Endothelial cell of umbilical vein (primary cell): ENCODE measurements around the gene SORT1. TPM values are rescaled to one million over a fixed set of nuclear protein-coding genes. Genes with fewer than 3 reads are reported as not detected.

Source experiments
- BruUV-seq: library from RNA; stranded (reverse); fragments of 400-500 nt; replicated peaks from 2 replicates; lab custom pipeline; 2021; lab: Mats Ljungman, UMichigan
- CTCF ChIA-PET: fragments of 300-600, 350-600 bp; sonication (Branson Sonifier 250); formaldehyde crosslinking; loops from one replicate; lab custom pipeline; 2021; ENCODE audit warnings: antibody characterized with exemption, inconsistent platforms; lab: Charles Lee
- POLR2A ChIA-PET: fragments of 300-600, 350-600 bp; sonication (Branson Sonifier 250); formaldehyde crosslinking; loops from one replicate; lab custom pipeline; 2021; ENCODE audit warnings: antibody characterized with exemption, inconsistent platforms; lab: Charles Lee
- DNase-seq: peaks from one replicate; pipeline ENCODE4 v3.0.0-alpha.2; 2011; ENCODE audit warnings: low read depth, low spot score
- FAIRE-seq: peaks from 2 replicates; lab custom pipeline; 2011; peaks lifted over from hg19 to GRCh38; lab: Jason Lieb, UNC
- H2AFZ ChIP-seq: 2 replicates; pipeline ENCODE4 v1.6.0; 2012; ENCODE audit warnings: low read depth, low read length, control low read depth, inconsistent platforms
- H3K27ac ChIP-seq: 2 replicates; pipeline ENCODE4 v1.5.1; 2011; ENCODE audit warnings: low read depth, mild to moderate bottlenecking, control low read depth, low read length, moderate library complexity; ENCODE audit not compliant: insufficient read depth
- H3K27me3 ChIP-seq, 2 experiments: 2 replicates each; pipeline versions ENCODE4 v1.6.0 to v1.6.1; 2011; ENCODE audit warnings: low read length in 2 of 2, mixed read lengths in 1 of 2; ENCODE audit not compliant: control insufficient read depth in 2 of 2, insufficient read depth in 2 of 2
- H3K36me3 ChIP-seq, 2 experiments: 2 replicates in 1 of 2; 3 replicates in 1 of 2; pipeline ENCODE4 v1.5.1; 2011; ENCODE audit warnings: low read length in 2 of 2, mild to moderate bottlenecking in 1 of 2, moderate library complexity in 1 of 2; ENCODE audit not compliant: control insufficient read depth in 2 of 2, insufficient read depth in 2 of 2; ENCODE audit errors: extremely low read depth in 1 of 2
- H3K4me1 ChIP-seq: 3 replicates; pipeline ENCODE4 v1.5.1; 2011; ENCODE audit warnings: mild to moderate bottlenecking, low read length; ENCODE audit not compliant: control insufficient read depth, insufficient read depth; ENCODE audit errors: extremely low read depth
- H3K4me2 ChIP-seq: 2 replicates; pipeline ENCODE4 v1.6.1; 2011; ENCODE audit warnings: low read length, control low read depth, mixed read lengths; ENCODE audit not compliant: insufficient read depth
- H3K4me3 ChIP-seq, 3 experiments: fragments of 200-600 bp in 1 of 3; sonication (generic), shearing (Covaris generic) in 1 of 3; replicated peaks in 1 of 3; 2 replicates each; pipeline ENCODE4 v1.5.1; 2011 to 2016; ENCODE audit warnings: control low read depth in 3 of 3, low read length in 3 of 3, mild to moderate bottlenecking in 2 of 3, inconsistent platforms in 1 of 3, low read depth in 1 of 3, moderate library complexity in 1 of 3; ENCODE audit not compliant: insufficient read depth in 1 of 3
- H3K79me2 ChIP-seq: 2 replicates; pipeline ENCODE4 v1.6.0; 2012; ENCODE audit warnings: low read length, inconsistent platforms; ENCODE audit not compliant: control insufficient read depth, insufficient read depth
- H3K9ac ChIP-seq: replicated peaks from 2 replicates; pipeline ENCODE3; 2011; ENCODE audit warnings: low read length, control low read depth; ENCODE audit not compliant: insufficient read depth; ENCODE audit errors: extremely low read depth
- H3K9me1 ChIP-seq: replicated peaks from 3 replicates; pipeline ENCODE4 v1.6.0; 2011; ENCODE audit warnings: mild to moderate bottlenecking, low read length; ENCODE audit not compliant: control insufficient read depth, insufficient read depth; ENCODE audit errors: extremely low read depth
- H3K9me3 ChIP-seq: replicated peaks from 2 replicates; pipeline ENCODE4 v1.5.1; 2012; ENCODE audit warnings: low read length, inconsistent platforms; ENCODE audit not compliant: control insufficient read depth, insufficient read depth
- H4K20me1 ChIP-seq: replicated peaks from 2 replicates; pipeline ENCODE3; 2011; ENCODE audit warnings: mild to moderate bottlenecking, low read length; ENCODE audit not compliant: control insufficient read depth, insufficient read depth; ENCODE audit errors: extremely low read depth
- EZH2 ChIP-seq: IDR thresholded peaks from 2 replicates; pipeline ENCODE4 v1.6.1; 2012; ENCODE audit warnings: borderline replicate concordance, low read depth, mild to moderate bottlenecking, moderate library complexity, low read length, inconsistent platforms; ENCODE audit not compliant: severe bottlenecking
- FOS ChIP-seq: IDR thresholded peaks from 2 replicates; pipeline ENCODE4 v1.6.1; 2011; ENCODE audit warnings: mild to moderate bottlenecking, low read length, moderate library complexity, borderline replicate concordance; ENCODE audit not compliant: insufficient read depth
- GATA2 ChIP-seq: IDR thresholded peaks from 2 replicates; pipeline ENCODE4 v1.7.0; 2011; ENCODE audit warnings: low read depth, mild to moderate bottlenecking, moderate library complexity, mixed read lengths, low read length; ENCODE audit not compliant: insufficient read length, insufficient read depth
- JUN ChIP-seq: IDR thresholded peaks from 2 replicates; pipeline ENCODE4 v1.6.1; 2011; ENCODE audit warnings: borderline replicate concordance, low read depth; ENCODE audit not compliant: insufficient read length, insufficient read depth
- POLR2A ChIP-seq: IDR thresholded peaks from 2 replicates; pipeline ENCODE4 v1.6.1; 2012; ENCODE audit warnings: low read depth, mild to moderate bottlenecking, control low read depth, low read length
- POLR2AphosphoS5 ChIP-seq: IDR thresholded peaks from 2 replicates; pipeline ENCODE4 v1.6.1; 2012; ENCODE audit warnings: low read depth, mild to moderate bottlenecking, control low read depth, low read length, moderate library complexity; ENCODE audit not compliant: insufficient read depth
- dilution Hi-C: fragments of 300-500 bp; cut with MboI; formaldehyde crosslinking; loops from one replicate; pipeline ENCODE4 v1.15.0; 2019; ENCODE audit warnings: low sequenced_read_pairs; ENCODE audit not compliant: extremely low pct_ligation_motif_present
- intact Hi-C: fragments of 100-400 bp; cut with micrococcal nuclease; formaldehyde crosslinking; loops from one replicate; pipeline ENCODE4 v1.10.0; 2022
- polyA plus RNA-seq, 4 experiments: library from polyadenylated mRNA; depleted of rRNA in 3 of 4; stranded (reverse) in 3 of 4; unstranded in 1 of 4; fragments of >200 nt; gene quantifications; 2 replicates each; pipeline versions ENCODE4 v1.2.1 to v1.2.3, GENCODE V29; 2011 to 2012; ENCODE audit warnings: missing spikeins in 1 of 4
- total RNA-seq: library from RNA; stranded (reverse); gene quantifications from 2 replicates; pipeline ENCODE4 v1.2.3, GENCODE V29; 2021
- TF ChIP-seq, protein P1 (sequence below): IDR thresholded peaks from 2 replicates; pipeline ENCODE4 v1.6.1; 2011; ENCODE audit not compliant: insufficient read depth, insufficient read length

Gene SORT1
- total and polyA plus RNA-seq, 2 donors (not counting 3 experiments of a cell fraction or from before 2014, with no cell fraction given) = 6.8 to 17.8 TPM

- intact Hi-C loops = no loop called here
- Histone ChIP-seq H2AFZ (no peak overlapping the region), H3K27me3 (peaks cover 12 to 19% of the 10 kb centered on the region in 2 experiments), H3K4me3 (no peak overlapping the region), H3K9me1 (no peaks in the 10 kb centered on the region), H3K27ac (no peak overlapping the region), H3K9me3 (no peaks in the 10 kb centered on the region), H3K4me1 (no peaks in the 10 kb centered on the region), H3K79me2 (no peaks in the 10 kb centered on the region), H3K4me2 (no peak overlapping the region), H3K36me3 (no peaks in the 10 kb centered on the region), H4K20me1 (no peaks in the 10 kb centered on the region), H3K9ac (no peak overlapping the region)
- peak; percentile 67 for FAIRE-seq
- TF ChIP-seq JUN = peak; percentile 60
- TF ChIP-seq FOS = peak; percentile 79
- no peak for TF ChIP-seq GATA2
- ChIA-PET POLR2A (no interaction called here), CTCF (no interaction called here)
- BruUV-seq = no TSS peak
- peak; percentile 28 for DNase-seq
- dilution Hi-C loops = no loop called here
Observed at GRCh38 chr1:109438798-109439297, 41.1 kb upstream of the SORT1 start.

- CTCF ChIA-PET = no interaction called here
- H3K4me1 ChIP-seq = no peaks in the 10 kb centered on the region
- no peaks in the 10 kb centered on the region for H3K79me2 ChIP-seq
- H3K27me3 ChIP-seq = peaks cover 0 to 2% of the 10 kb centered on the region in 2 experiments
- no peak overlapping the region for H3K9ac ChIP-seq
- POLR2A ChIA-PET = no interaction called here
- DNase-seq = no peak
- H3K27ac ChIP-seq = no peak overlapping the region
- TF ChIP-seq POLR2AphosphoS5 = no peak
- TF ChIP-seq EZH2 = no peak
- TF ChIP-seq JUN = no peak
- no peak for TF ChIP-seq GATA2
- no peak for TF ChIP-seq POLR2A
- TF ChIP-seq, protein P1, sequence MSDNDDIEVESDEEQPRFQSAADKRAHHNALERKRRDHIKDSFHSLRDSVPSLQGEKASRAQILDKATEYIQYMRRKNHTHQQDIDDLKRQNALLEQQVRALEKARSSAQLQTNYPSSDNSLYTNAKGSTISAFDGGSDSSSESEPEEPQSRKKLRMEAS = no peak
- TF ChIP-seq FOS = no peak
- no peaks in the 10 kb centered on the region for H3K36me3 ChIP-seq
- H3K4me2 ChIP-seq = no peak overlapping the region
- no TSS peak for BruUV-seq
- dilution Hi-C loops (no loop called here), intact Hi-C loops (no loop called here)
- no peaks in the 10 kb centered on the region for H3K9me1 ChIP-seq
- H3K9me3 ChIP-seq = no peaks in the 10 kb centered on the region
- H3K4me3 ChIP-seq = no peak overlapping the region
- no peak for FAIRE-seq
- H4K20me1 ChIP-seq = no peaks in the 10 kb centered on the region
- H2AFZ ChIP-seq = no peak overlapping the region
Observed at GRCh38 chr1:109434484-109434883, 36.8 kb upstream of the SORT1 start.
